ENCODE results near the gene NEUROG3. TPM values are rescaled to one million over a fixed set of nuclear protein-coding genes. Genes with fewer than 3 reads are reported as not detected.

NEUROG3 gene
- total RNA-seq, 1 experiment from 2014 or later = 0.26 TPM

- Histone ChIP-seq H3K9me3 (replicated peaks) (no peaks in the 10 kb centered on the region), H3K36me3 (no peaks in the 10 kb centered on the region), H3K4me1 (peaks cover 22% of the 10 kb centered on the region), H3K27ac (no peak overlapping the region), H3K27me3 (no peaks in the 10 kb centered on the region), H3K4me3 (no peak overlapping the region; the same call in 1 of the 2 replicates)
- peak; percentile 37 to 72 for DNase-seq
Observed at GRCh38 chr10:69577268-69578232, 4.3 kb upstream of the NEUROG3 start.

GRCh38 chr10:69576334-69577011 is 3.3 kb upstream of the NEUROG3 start:
- H3K27me3 ChIP-seq = no peaks in the 10 kb centered on the region
- no peak overlapping the region for H3K27ac ChIP-seq
- H3K4me3 ChIP-seq = no peak overlapping the region
- peaks cover 12% of the 10 kb centered on the region for H3K4me1 ChIP-seq
- no peak for DNase-seq
- no peaks in the 10 kb centered on the region for H3K36me3 ChIP-seq
- no peaks in the 10 kb centered on the region for H3K9me3 ChIP-seq (replicated peaks)

GRCh38 chr10:69575164-69575722 is 2.0 kb upstream of the NEUROG3 start:
- H3K27ac ChIP-seq = no peak overlapping the region

GRCh38 chr10:69574571-69574978 is 1.4 kb upstream of the NEUROG3 start:
- Histone ChIP-seq H3K27ac (no peak overlapping the region), H3K4me3 (no peak overlapping the region), H3K36me3 (no peaks in the 10 kb centered on the region), H3K27me3 (no peaks in the 10 kb centered on the region), H3K9me3 (replicated peaks) (no peaks in the 10 kb centered on the region), H3K4me1 (peaks cover 5% of the 10 kb centered on the region; the same call in 1 of the 2 replicates)
- DNase-seq = peak in 1 of 2 experiments; percentile 53

More at GRCh38 chr10:69575164-69575722, 2.0 kb upstream of the NEUROG3 start:
- no peaks in the 10 kb centered on the region for H3K27me3 ChIP-seq
- H3K9me3 ChIP-seq (replicated peaks) = no peaks in the 10 kb centered on the region
- peak in 1 of 2 experiments; percentile 14 for DNase-seq
- H3K4me3 ChIP-seq = no peak overlapping the region
- no peaks in the 10 kb centered on the region for H3K36me3 ChIP-seq
- peaks cover 5% of the 10 kb centered on the region; the same call in 1 of the 2 replicates for H3K4me1 ChIP-seq

- no peaks in the 10 kb centered on the region for H3K27me3 ChIP-seq
- no peak overlapping the region for H3K4me3 ChIP-seq
- no peaks in the 10 kb centered on the region for H3K4me1 ChIP-seq
- H3K36me3 ChIP-seq = no peaks in the 10 kb centered on the region
- no peaks in the 10 kb centered on the region for H3K9me3 ChIP-seq (replicated peaks)
- H3K27ac ChIP-seq = no peak overlapping the region
- DNase-seq = no peak
Observed at GRCh38 chr10:69572159-69573055, 815 bp downstream of the NEUROG3 start.

- no peak for DNase-seq
- H3K27me3 ChIP-seq = no peaks in the 10 kb centered on the region
- H3K9me3 ChIP-seq (replicated peaks) = no peaks in the 10 kb centered on the region
- no peaks in the 10 kb centered on the region for H3K36me3 ChIP-seq
- no peaks in the 10 kb centered on the region for H3K4me1 ChIP-seq
- no peak overlapping the region for H3K27ac ChIP-seq
- no peak overlapping the region for H3K4me3 ChIP-seq
Observed at GRCh38 chr10:69571618-69572158, 1.5 kb downstream of the NEUROG3 start.

- H3K36me3 ChIP-seq = no peaks in the 10 kb centered on the region
- no peak overlapping the region for H3K4me3 ChIP-seq
- no peak overlapping the region for H3K27ac ChIP-seq
- no peak for DNase-seq
- H3K4me1 ChIP-seq = no peaks in the 10 kb centered on the region
- H3K9me3 ChIP-seq (replicated peaks) = no peaks in the 10 kb centered on the region
- no peaks in the 10 kb centered on the region for H3K27me3 ChIP-seq
Observed at GRCh38 chr10:69570050-69570816, 3.0 kb downstream of the NEUROG3 start.

GRCh38 chr10:69569396-69569934 is 3.8 kb downstream of the NEUROG3 start:
- H3K4me1 ChIP-seq = no peaks in the 10 kb centered on the region
- H3K36me3 ChIP-seq = no peaks in the 10 kb centered on the region
- DNase-seq = no peak
- H3K4me3 ChIP-seq = no peak overlapping the region
- no peaks in the 10 kb centered on the region for H3K27me3 ChIP-seq
- H3K27ac ChIP-seq = no peak overlapping the region
- no peaks in the 10 kb centered on the region for H3K9me3 ChIP-seq (replicated peaks)

- H3K27me3 ChIP-seq = no peaks in the 10 kb centered on the region
- H3K27ac ChIP-seq = no peak overlapping the region
- DNase-seq = no peak
- H3K9me3 ChIP-seq (replicated peaks) = no peaks in the 10 kb centered on the region
- no peaks in the 10 kb centered on the region for H3K36me3 ChIP-seq
- H3K4me1 ChIP-seq = no peaks in the 10 kb centered on the region
- H3K4me3 ChIP-seq = no peak overlapping the region
Observed at GRCh38 chr10:69568472-69569395, 4.5 kb downstream of the NEUROG3 start.

GRCh38 chr10:69567920-69568319 is 5.3 kb downstream of the NEUROG3 start:
- no peaks in the 10 kb centered on the region for H3K36me3 ChIP-seq
- peak; percentile 29 to 55 for DNase-seq
- no peak overlapping the region for H3K27ac ChIP-seq
- H3K9me3 ChIP-seq (replicated peaks) = no peaks in the 10 kb centered on the region
- no peaks in the 10 kb centered on the region for H3K27me3 ChIP-seq
- no peak overlapping the region for H3K4me3 ChIP-seq
- H3K4me1 ChIP-seq = no peaks in the 10 kb centered on the region

GRCh38 chr10:69562731-69563254 is 10.4 kb downstream of the NEUROG3 start:
- Histone ChIP-seq H3K9me3 (replicated peaks) (no peaks in the 10 kb centered on the region), H3K4me3 (no peak overlapping the region), H3K27ac (no peak overlapping the region), H3K27me3 (no peaks in the 10 kb centered on the region), H3K36me3 (no peaks in the 10 kb centered on the region), H3K4me1 (no peaks in the 10 kb centered on the region)
- no peak for DNase-seq

- Histone ChIP-seq H3K4me3 (no peak overlapping the region), H3K27me3 (no peaks in the 10 kb centered on the region), H3K4me1 (no peaks in the 10 kb centered on the region), H3K27ac (no peak overlapping the region), H3K36me3 (no peaks in the 10 kb centered on the region), H3K9me3 (replicated peaks) (no peaks in the 10 kb centered on the region)
- DNase-seq = no peak
Observed at GRCh38 chr10:69559525-69559924, 13.7 kb downstream of the NEUROG3 start.

All from SJCRH30 (cell line).